Mesenchymal stem cell (in vitro differentiated cells and primary cell): ENCODE measurements around the gene CAMTA1.

ENCODE experiments used
- DNase-seq: peaks from one replicate; pipeline ENCODE4 v3.0.0-alpha.2; 2013
- H2AFZ ChIP-seq: one replicate; pipeline ENCODE4 v1.6.1; 2013; ENCODE audit warnings: low read depth, mild to moderate bottlenecking, control low read depth, inconsistent platforms, low read length, moderate library complexity
- H2AK5ac ChIP-seq: 2 replicates; pipeline ENCODE4 v1.6.1; 2013; ENCODE audit warnings: low read length, moderate library complexity, mild to moderate bottlenecking, inconsistent platforms; ENCODE audit not compliant: severe bottlenecking
- H2BK120ac ChIP-seq: one replicate; pipeline ENCODE4 v1.6.1; 2013; ENCODE audit warnings: low read depth, mild to moderate bottlenecking, inconsistent platforms, low read length, moderate library complexity
- H2BK12ac ChIP-seq, 2 experiments: one replicate each; pipeline ENCODE4 v1.6.1; 2013; ENCODE audit warnings: inconsistent platforms in 2 of 2, low read length in 2 of 2, mild to moderate bottlenecking in 2 of 2, moderate library complexity in 2 of 2, control low read depth in 1 of 2
- H2BK15ac ChIP-seq: one replicate; pipeline ENCODE4 v1.6.1; 2013; ENCODE audit warnings: mild to moderate bottlenecking, low read depth, inconsistent platforms; ENCODE audit not compliant: poor library complexity, severe bottlenecking
- H2BK5ac ChIP-seq: 2 replicates; pipeline ENCODE4 v1.6.1; 2013; ENCODE audit warnings: low read depth, mild to moderate bottlenecking, low read length, control low read depth, inconsistent platforms; ENCODE audit not compliant: poor library complexity, severe bottlenecking
- H3K14ac ChIP-seq, 2 experiments: one replicate each; pipeline ENCODE4 v1.6.1; 2013; ENCODE audit warnings: inconsistent platforms in 2 of 2, low read length in 2 of 2, control low read depth in 1 of 2, mild to moderate bottlenecking in 1 of 2, moderate library complexity in 1 of 2
- H3K18ac ChIP-seq, 2 experiments: one replicate each; pipeline ENCODE4 v1.6.1; 2013; ENCODE audit warnings: inconsistent platforms in 2 of 2, low read length in 2 of 2, control low read depth in 1 of 2, low read depth in 1 of 2, mild to moderate bottlenecking in 1 of 2
- H3K23ac ChIP-seq, 2 experiments: one replicate each; pipeline ENCODE4 v1.6.1; 2013; ENCODE audit warnings: inconsistent platforms in 2 of 2, low read length in 2 of 2, mild to moderate bottlenecking in 2 of 2, moderate library complexity in 2 of 2, control low read depth in 1 of 2
- H3K27ac ChIP-seq: 2 replicates; pipeline ENCODE4 v1.5.1; 2013; ENCODE audit warnings: mild to moderate bottlenecking, moderate library complexity, low read length, control low read depth, inconsistent platforms; ENCODE audit not compliant: poor library complexity, severe bottlenecking
- H3K27me3 ChIP-seq, 2 experiments: 2 replicates each; pipeline versions ENCODE4 v1.6.1 to v1.7.0; 2013; ENCODE audit warnings: low read length in 2 of 2, mild to moderate bottlenecking in 2 of 2, moderate library complexity in 2 of 2, control low read depth in 1 of 2, inconsistent platforms in 1 of 2; ENCODE audit not compliant: control insufficient read depth in 1 of 2, insufficient read depth in 1 of 2
- H3K36me3 ChIP-seq, 2 experiments: 2 replicates each; pipeline versions ENCODE4 v1.6.1 to v1.7.0; 2013; ENCODE audit warnings: low read length in 2 of 2, control low read depth in 1 of 2, inconsistent platforms in 1 of 2, low read depth in 1 of 2, mild to moderate bottlenecking in 1 of 2; ENCODE audit not compliant: insufficient read depth in 2 of 2, control insufficient read depth in 1 of 2
- H3K4ac ChIP-seq, 2 experiments: one replicate each; pipeline ENCODE4 v1.6.1; 2013; ENCODE audit warnings: inconsistent platforms in 2 of 2, low read length in 2 of 2, mild to moderate bottlenecking in 2 of 2, moderate library complexity in 2 of 2, control low read depth in 1 of 2, low read depth in 1 of 2
- H3K4me1 ChIP-seq: 2 replicates; pipeline ENCODE4 v1.6.1; 2013; ENCODE audit warnings: low read depth, low read length, control low read depth; ENCODE audit not compliant: control insufficient read depth, insufficient read depth
- H3K4me2 ChIP-seq: 2 replicates; pipeline ENCODE4 v1.6.1; 2013; ENCODE audit warnings: low read length, mild to moderate bottlenecking, inconsistent platforms; ENCODE audit not compliant: poor library complexity, severe bottlenecking
- H3K4me3 ChIP-seq, 2 experiments: 2 replicates each; pipeline versions ENCODE4 v1.5.1 to v1.7.0; 2013; ENCODE audit warnings: low read length in 2 of 2, mild to moderate bottlenecking in 2 of 2, control low read depth in 1 of 2, low read depth in 1 of 2; ENCODE audit not compliant: insufficient read depth in 1 of 2
- H3K79me1 ChIP-seq: replicated peaks from 2 replicates; pipeline ENCODE4 v1.6.1; 2013; ENCODE audit warnings: mild to moderate bottlenecking, control low read depth, low read length, inconsistent platforms; ENCODE audit not compliant: poor library complexity, severe bottlenecking
- H3K9ac ChIP-seq: 2 replicates; pipeline ENCODE4 v1.7.0; 2013; ENCODE audit warnings: mild to moderate bottlenecking, low read length, moderate library complexity
- H3K9me3 ChIP-seq: 2 replicates; pipeline ENCODE4 v1.7.0; 2013; ENCODE audit warnings: mild to moderate bottlenecking, low read length; ENCODE audit not compliant: control insufficient read depth
- H4K8ac ChIP-seq: one replicate; pipeline ENCODE4 v1.6.1; 2013; ENCODE audit warnings: inconsistent platforms, mild to moderate bottlenecking, low read length, moderate library complexity
- H4K91ac ChIP-seq: one replicate; pipeline ENCODE4 v1.6.1; 2013; ENCODE audit warnings: mild to moderate bottlenecking, low read length, inconsistent platforms
- WGBS: methylation state at CpG from one replicate; pipeline ENCODE4 v1.1.7; 2013; ENCODE audit warnings: mixed read lengths; 5-methylcytosine and 5-hydroxymethylcytosine counted together

The CAMTA1 gene

DNA sequence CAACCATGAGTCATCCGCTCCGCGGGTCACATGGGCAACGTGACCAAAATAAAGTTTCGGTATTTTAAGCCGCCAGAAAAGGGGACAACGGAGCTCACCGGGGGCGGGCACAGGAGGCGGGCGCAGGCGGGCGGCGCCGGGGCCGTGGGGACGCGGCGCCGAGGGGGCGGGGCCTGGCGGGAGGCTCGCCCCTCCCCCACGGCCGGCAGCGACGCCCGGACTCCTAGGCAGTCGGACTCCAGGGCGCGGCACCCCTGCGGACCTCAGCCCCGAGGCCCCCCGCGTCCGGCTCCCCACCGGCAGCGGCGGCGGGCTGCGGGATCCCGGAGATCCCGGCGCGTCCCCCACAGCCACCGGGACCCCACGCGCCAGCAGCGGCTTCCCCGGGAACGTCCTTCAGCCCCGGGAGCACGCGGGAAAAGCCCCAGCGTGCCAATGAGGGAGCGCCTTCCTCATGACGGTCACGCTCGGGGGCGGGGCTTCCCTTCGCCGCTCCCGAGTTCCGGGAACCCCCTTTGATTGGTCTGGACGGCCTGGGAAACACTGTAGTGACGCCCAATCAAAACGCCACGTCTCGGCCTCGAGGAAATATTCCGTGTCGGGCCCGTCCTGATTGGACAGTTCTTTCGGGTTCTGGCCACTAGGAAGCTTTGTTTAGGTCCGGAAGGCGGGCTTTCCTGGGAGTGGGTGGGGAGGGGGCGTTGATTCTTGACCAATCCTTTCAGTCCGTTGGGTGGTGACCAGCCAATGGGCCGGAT is 515 bp upstream of the CAMTA1 start:
- Histone ChIP-seq H2AFZ (peak overlapping the region; percentile 97), H3K4me1 (peaks cover 7% of the 10 kb centered on the region), H3K4ac (peak overlapping the region in 1 of 2 experiments; percentile 86), H4K91ac (peak overlapping the region; percentile 90), H3K18ac (peak overlapping the region; percentile 86 to 97), H3K9ac (peak overlapping the region; percentile 96), H2BK120ac (peak overlapping the region; percentile 84), H2BK12ac (peak overlapping the region in 1 of 2 experiments; percentile 90), H3K14ac (no peak overlapping the region), H3K36me3 (no peaks in the 10 kb centered on the region), H3K27me3 (no peaks in the 10 kb centered on the region), H4K8ac (no peak overlapping the region), H3K23ac (no peak overlapping the region), H3K79me1 (peaks cover 7% of the 10 kb centered on the region), H3K4me2 (peak overlapping the region; percentile 83), H2BK5ac (peak overlapping the region; percentile 98), H3K27ac (peak overlapping the region; percentile 68), H3K9me3 (no peaks in the 10 kb centered on the region), H2BK15ac (peak overlapping the region; percentile 91), H2AK5ac (no peak overlapping the region), H3K4me3 (peak overlapping the region; percentile 84 to 89)
- 1% methylated on average over 63 of the region's 79 CpGs for WGBS
- DNase-seq: peak; percentile 100

- Histone ChIP-seq H3K9me3 (no peaks in the 10 kb centered on the region), H4K91ac (no peak overlapping the region), H2AK5ac (no peak overlapping the region), H2BK120ac (no peak overlapping the region), H3K36me3 (no peaks in the 10 kb centered on the region), H3K4me2 (peak overlapping the region; percentile 61), H2BK5ac (peak overlapping the region; percentile 62), H3K27me3 (no peaks in the 10 kb centered on the region), H3K18ac (peak overlapping the region; percentile 66 to 77), H3K9ac (peak overlapping the region; percentile 89), H3K27ac (no peak overlapping the region), H4K8ac (no peak overlapping the region), H2BK12ac (peak overlapping the region in 1 of 2 experiments; percentile 0), H3K4ac (peak overlapping the region in 1 of 2 experiments; percentile 33), H3K14ac (peak overlapping the region; percentile 43 to 82), H3K79me1 (peaks cover 7% of the 10 kb centered on the region), H3K4me1 (peaks cover 9% of the 10 kb centered on the region), H3K4me3 (peak overlapping the region; percentile 80 to 88), H3K23ac (peak overlapping the region in 1 of 2 experiments; percentile 96), H2AFZ (peak overlapping the region; percentile 56), H2BK15ac (no peak overlapping the region)
- 1% methylated on average over 42 of the region's 78 CpGs for WGBS
- DNase-seq: peak; percentile 43
These were observed 663 bp downstream of the CAMTA1 start for GRCh38 chr1:6785728-6786505.

GRCh38 chr1:6788946-6789345 is 3.7 kb downstream of the CAMTA1 start:
- no peak overlapping the region for H2BK15ac ChIP-seq
- H3K14ac ChIP-seq: no peak overlapping the region
- H3K27me3 ChIP-seq: no peaks in the 10 kb centered on the region
- H2AFZ ChIP-seq: no peak overlapping the region
- H3K4me2 ChIP-seq: no peak overlapping the region
- no peak overlapping the region for H2BK120ac ChIP-seq
- H2BK12ac ChIP-seq: no peak overlapping the region
- H3K4me3 ChIP-seq: no peak overlapping the region
- no peak overlapping the region for H3K27ac ChIP-seq
- H3K4me1 ChIP-seq: peaks cover 9% of the 10 kb centered on the region
- peaks cover 0 to 5% of the 10 kb centered on the region in 2 experiments for H3K36me3 ChIP-seq
- no peak overlapping the region for H2AK5ac ChIP-seq
- no peaks in the 10 kb centered on the region for H3K9me3 ChIP-seq
- 81% methylated on average over 2 of the region's 2 CpGs for WGBS
- H3K23ac ChIP-seq: no peak overlapping the region
- H4K8ac ChIP-seq: no peak overlapping the region
- H2BK5ac ChIP-seq: no peak overlapping the region
- peaks cover 11% of the 10 kb centered on the region for H3K79me1 ChIP-seq
- H3K18ac ChIP-seq: no peak overlapping the region
- H4K91ac ChIP-seq: no peak overlapping the region
- H3K9ac ChIP-seq: no peak overlapping the region
- no peak overlapping the region for H3K4ac ChIP-seq
- no peak for DNase-seq

DNA sequence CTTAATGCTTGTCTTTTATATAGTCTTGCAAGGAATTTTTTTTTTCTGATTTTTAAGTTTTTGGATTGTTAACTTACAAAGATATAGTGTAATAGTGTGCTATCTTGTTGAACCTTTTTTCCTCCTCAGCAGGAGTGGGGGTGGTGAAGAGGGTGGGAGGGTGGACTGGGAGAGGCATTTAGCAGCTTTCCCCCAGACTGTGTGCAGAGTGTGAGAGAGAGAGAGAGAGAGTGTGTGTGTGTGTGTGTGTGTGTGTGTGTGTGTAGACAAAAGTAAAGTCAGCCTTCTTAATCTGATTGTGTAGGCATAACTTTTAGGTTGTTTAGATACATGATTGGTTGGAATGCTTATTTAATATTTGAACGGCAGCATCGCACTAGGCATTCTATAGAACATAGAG is 4.9 kb downstream of the CAMTA1 start:
- Histone ChIP-seq H3K36me3 (peaks cover 0 to 5% of the 10 kb centered on the region in 2 experiments), H3K23ac (no peak overlapping the region), H2AFZ (no peak overlapping the region), H3K27me3 (no peaks in the 10 kb centered on the region), H3K4ac (no peak overlapping the region), H2AK5ac (no peak overlapping the region), H3K9ac (no peak overlapping the region), H3K4me2 (no peak overlapping the region), H2BK5ac (no peak overlapping the region), H2BK15ac (no peak overlapping the region), H3K27ac (no peak overlapping the region), H3K9me3 (no peaks in the 10 kb centered on the region), H4K91ac (no peak overlapping the region), H3K18ac (no peak overlapping the region), H2BK12ac (no peak overlapping the region), H3K14ac (no peak overlapping the region), H3K79me1 (peaks cover 12% of the 10 kb centered on the region), H4K8ac (no peak overlapping the region), H3K4me1 (peaks cover 10% of the 10 kb centered on the region), H2BK120ac (no peak overlapping the region), H3K4me3 (no peak overlapping the region)
- WGBS: 93% methylated on average over 2 of the region's 2 CpGs
- DNase-seq: no peak
